Measurements from ENCODE around the gene CTNNA3.

The CTNNA3 gene

GRCh38 chr10:66176772-66177171 lies 1519.2 kb downstream of the CTNNA3 start:
- DNase-seq = no peak

GRCh38 chr10:66167816-66168215 lies 1528.2 kb downstream of the CTNNA3 start:
- DNase-seq = no peak

GRCh38 chr10:66162560-66163143 lies 1533.3 kb downstream of the CTNNA3 start:
- DNase-seq = no peak

- DNase-seq = no peak
Measured at GRCh38 chr10:66151346-66151745, 1544.6 kb downstream of the CTNNA3 start.

GRCh38 chr10:66148312-66148711 lies 1547.7 kb downstream of the CTNNA3 start:
- DNase-seq = no peak

- DNase-seq = no peak
Measured at GRCh38 chr10:66144016-66144415, 1552.0 kb downstream of the CTNNA3 start.

- no peak for DNase-seq
Measured at GRCh38 chr10:66102756-66103155, 1593.2 kb downstream of the CTNNA3 start.

- no peak for DNase-seq
Measured at GRCh38 chr10:66098595-66099480, 1597.2 kb downstream of the CTNNA3 start.

GRCh38 chr10:66095610-66096009 lies 1600.4 kb downstream of the CTNNA3 start:
- DNase-seq = no peak

GRCh38 chr10:66085906-66086305 lies 1610.1 kb downstream of the CTNNA3 start:
- DNase-seq = no peak

- no peak for DNase-seq
Measured at GRCh38 chr10:66071907-66072306, 1624.1 kb downstream of the CTNNA3 start.

- no peak for DNase-seq
Measured at GRCh38 chr10:66058594-66058993, 1637.4 kb downstream of the CTNNA3 start.

GRCh38 chr10:66049335-66049734 lies 1646.7 kb downstream of the CTNNA3 start:
- no peak for DNase-seq

GRCh38 chr10:66045859-66046258 lies 1650.1 kb downstream of the CTNNA3 start:
- no peak for DNase-seq

GRCh38 chr10:66041771-66042170 lies 1654.2 kb downstream of the CTNNA3 start:
- DNase-seq = no peak

- no peak for DNase-seq
Measured at GRCh38 chr10:66038623-66039022, 1657.4 kb downstream of the CTNNA3 start.

GRCh38 chr10:66026321-66026720 lies 1669.7 kb downstream of the CTNNA3 start:
- no peak for DNase-seq

- DNase-seq = no peak
Measured at GRCh38 chr10:66025186-66025585, 1670.8 kb downstream of the CTNNA3 start.

- no peak for DNase-seq
Measured at GRCh38 chr10:66021423-66021822, 1674.6 kb downstream of the CTNNA3 start.

- no peak for DNase-seq
Measured at GRCh38 chr10:66008221-66008620, 1687.8 kb downstream of the CTNNA3 start.

- no peak for DNase-seq
Measured at GRCh38 chr10:66006411-66006810, 1689.6 kb downstream of the CTNNA3 start.

- no peak for DNase-seq
Measured at GRCh38 chr10:65993451-65993850, 1702.5 kb downstream of the CTNNA3 start.

- DNase-seq = no peak
Measured at GRCh38 chr10:65968871-65969270, 1727.1 kb downstream of the CTNNA3 start.

- DNase-seq = no peak
Measured at GRCh38 chr10:65968437-65968836, 1727.6 kb downstream of the CTNNA3 start.

- DNase-seq = no peak
Measured at GRCh38 chr10:65964205-65964604, 1731.8 kb downstream of the CTNNA3 start.

Measured in stimulated activated CD4-positive, alpha-beta T cell treated with anti-CD3 and anti-CD28 coated beads, Interleukin-4, amount 100 ng/mL, for 1 hour (primary cell).